Stimulated activated CD8-positive, alpha-beta memory T cell treated with anti-CD3 and anti-CD28 coated beads, Interleukin-12 subunit alpha, Interleukin-12 subunit beta, amount 100 ng/mL, for 24 hours (primary cell): ENCODE results near the gene POLR2E.

Experiments
- DNase-seq: peaks from one replicate; pipeline ENCODE4 v3.0.0-alpha.2; 2020; ENCODE audit errors: extremely low read depth

POLR2E gene

GRCh38 chr19:1047696-1048147 lies 47.5 kb downstream of the POLR2E start:
- DNase-seq = no peak

DNA sequence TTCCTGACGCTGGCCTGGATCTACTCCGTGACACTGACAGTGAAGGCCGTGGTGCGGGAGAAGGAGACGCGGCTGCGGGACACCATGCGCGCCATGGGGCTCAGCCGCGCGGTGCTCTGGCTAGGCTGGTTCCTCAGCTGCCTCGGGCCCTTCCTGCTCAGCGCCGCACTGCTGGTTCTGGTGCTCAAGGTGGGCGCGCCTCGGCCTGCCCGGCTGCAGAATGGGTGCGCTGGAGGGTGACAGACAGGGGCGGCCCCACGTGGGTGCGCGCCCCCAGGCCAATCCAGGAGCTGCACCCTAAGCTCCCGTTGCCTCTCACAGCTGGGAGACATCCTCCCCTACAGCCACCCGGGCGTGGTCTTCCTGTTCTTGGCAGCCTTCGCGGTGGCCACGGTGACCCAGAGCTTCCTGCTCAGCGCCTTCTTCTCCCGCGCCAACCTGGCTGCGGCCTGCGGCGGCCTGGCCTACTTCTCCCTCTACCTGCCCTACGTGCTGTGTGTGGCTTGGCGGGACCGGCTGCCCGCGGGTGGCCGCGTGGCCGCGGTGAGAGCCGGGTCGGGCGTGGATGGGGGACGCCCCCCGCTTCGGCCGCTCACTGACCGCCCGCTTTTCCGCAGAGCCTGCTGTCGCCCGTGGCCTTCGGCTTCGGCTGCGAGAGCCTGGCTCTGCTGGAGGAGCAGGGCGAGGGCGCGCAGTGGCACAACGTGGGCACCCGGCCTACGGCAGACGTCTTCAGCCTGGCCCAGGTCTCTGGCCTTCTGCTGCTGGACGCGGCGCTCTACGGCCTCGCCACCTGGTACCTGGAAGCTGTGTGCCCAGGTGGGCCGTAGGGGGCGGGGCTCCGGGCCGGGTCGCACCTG lies 48.1 kb downstream of the POLR2E start:
- DNase-seq = no peak

GRCh38 chr19:1046117-1046626 lies 49.0 kb downstream of the POLR2E start:
- no peak for DNase-seq

DNA sequence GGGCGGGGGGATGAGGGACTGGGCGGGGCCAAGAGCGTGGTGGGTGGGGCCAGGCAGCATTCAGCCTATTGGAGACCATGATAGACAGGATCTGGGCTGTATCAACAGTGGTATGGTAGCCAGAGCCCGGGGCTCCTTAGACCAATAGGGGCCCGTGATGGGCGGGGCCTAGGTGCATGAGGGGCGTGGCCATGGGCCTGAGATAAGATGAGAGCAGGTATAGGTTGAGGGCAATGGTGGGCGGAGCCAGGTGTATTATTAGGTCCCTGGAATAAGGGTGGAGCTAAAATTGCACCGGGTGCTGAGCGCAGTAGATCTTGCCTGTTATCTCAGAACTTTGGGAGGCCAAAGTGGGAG lies 50.0 kb downstream of the POLR2E start:
- DNase-seq = no peak

- DNase-seq = no peak
These were observed 52.3 kb downstream of the POLR2E start for GRCh38 chr19:1042689-1043511.

- DNase-seq = no peak
These were observed 53.1 kb downstream of the POLR2E start for GRCh38 chr19:1041835-1042685.

DNA sequence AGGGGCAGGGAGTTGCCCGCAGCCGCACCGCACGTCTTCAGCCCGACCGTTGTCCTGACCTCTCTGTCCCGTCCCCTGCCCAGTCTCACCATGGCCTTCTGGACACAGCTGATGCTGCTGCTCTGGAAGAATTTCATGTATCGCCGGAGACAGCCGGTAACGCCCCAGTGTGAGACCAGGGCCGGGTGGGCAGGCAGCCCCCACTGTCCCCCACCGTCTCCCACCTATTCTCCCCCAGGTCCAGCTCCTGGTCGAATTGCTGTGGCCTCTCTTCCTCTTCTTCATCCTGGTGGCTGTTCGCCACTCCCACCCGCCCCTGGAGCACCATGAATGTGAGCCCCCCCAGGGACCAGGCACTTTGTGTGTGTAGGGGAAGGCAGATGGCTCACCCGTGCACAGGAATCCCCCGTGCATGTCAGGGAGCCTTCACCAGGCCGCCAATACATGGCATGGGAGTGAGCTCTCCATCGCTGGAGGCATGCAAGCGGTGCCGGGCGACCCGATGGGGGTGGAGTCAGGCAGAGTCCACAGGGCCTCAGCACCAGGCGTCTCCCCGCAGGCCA lies 53.8 kb downstream of the POLR2E start:
- no peak for DNase-seq

DNA sequence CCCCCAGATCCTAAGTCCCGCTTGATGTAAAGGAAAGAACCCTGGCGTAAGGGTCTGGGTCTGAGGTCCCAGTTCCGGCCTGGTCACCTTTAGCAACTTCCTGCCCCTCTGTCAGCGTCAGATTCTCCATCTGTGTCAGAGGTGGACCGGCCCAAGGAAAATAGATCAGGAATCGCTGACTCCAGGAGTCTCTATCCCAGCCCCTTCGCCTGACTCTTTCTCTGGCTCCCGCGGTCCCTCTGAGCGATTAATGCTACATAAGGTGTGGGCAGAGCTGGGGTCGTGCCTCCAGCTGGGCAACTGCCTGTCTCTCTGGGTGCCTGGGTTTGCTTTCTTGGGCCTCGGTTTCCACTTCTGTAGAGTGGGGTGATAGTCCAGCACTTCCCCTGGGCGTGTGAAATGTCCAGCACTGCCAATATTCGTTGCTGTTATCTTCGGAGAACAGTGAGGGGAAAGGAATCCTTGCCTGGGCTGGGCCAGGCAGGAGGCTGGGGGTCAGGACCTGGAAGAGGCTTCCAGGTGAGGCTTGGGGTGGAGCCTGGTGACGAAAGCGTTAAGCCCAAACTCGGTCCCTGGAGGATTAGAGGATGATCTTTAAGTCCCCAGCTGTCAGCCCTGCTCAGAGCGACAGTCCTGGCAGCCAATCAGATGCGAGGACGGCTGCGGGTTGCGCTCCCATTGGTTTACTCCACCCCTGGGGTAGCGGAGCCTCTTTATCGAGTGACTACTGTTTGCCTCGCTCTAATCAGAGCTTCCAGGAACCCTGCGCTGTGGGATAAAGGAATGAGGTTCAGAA lies 54.5 kb downstream of the POLR2E start:
- peak; percentile 71 for DNase-seq

GRCh38 chr19:1039646-1040475 lies 55.3 kb downstream of the POLR2E start, which contains the start of gene ABCA7:
TSS of gene ABCA7 (plus strand) at chr19:1040107. CDS start at chr19:1041362, 1,255 bp downstream.
- peak; percentile 99 for DNase-seq

DNA sequence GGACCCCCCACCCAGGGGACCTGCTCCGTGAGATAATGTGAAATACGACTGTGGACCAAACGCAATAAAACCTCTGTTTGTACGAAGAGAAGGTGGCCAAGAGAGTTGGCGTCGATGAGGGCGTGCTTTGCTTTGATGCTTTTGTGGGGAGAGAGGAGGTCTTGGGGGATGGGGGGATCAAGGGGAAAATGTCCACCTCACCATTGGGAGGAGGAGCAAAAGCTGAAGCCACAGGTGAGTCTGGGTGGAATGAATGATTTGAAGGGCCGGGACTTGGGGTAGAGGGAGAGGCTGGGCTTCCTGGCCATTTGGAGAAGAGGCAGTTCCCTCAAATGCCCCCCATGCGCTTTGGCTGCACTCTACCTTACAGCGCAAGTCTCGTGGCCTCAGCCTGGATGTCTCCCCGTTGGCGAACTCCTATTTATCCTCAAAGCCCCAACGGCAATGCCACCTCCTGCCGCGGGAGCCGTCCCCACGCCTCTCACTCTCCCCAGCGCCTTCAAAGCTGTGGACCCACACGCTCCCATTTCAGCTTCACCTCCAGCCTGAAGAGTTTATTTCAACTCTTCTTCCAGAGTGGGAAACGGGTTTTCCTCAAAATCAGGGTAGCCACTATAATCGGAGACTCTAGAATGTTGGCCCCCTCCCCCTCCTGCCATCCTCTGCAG lies 56.1 kb downstream of the POLR2E start:
- DNase-seq = no peak

DNA sequence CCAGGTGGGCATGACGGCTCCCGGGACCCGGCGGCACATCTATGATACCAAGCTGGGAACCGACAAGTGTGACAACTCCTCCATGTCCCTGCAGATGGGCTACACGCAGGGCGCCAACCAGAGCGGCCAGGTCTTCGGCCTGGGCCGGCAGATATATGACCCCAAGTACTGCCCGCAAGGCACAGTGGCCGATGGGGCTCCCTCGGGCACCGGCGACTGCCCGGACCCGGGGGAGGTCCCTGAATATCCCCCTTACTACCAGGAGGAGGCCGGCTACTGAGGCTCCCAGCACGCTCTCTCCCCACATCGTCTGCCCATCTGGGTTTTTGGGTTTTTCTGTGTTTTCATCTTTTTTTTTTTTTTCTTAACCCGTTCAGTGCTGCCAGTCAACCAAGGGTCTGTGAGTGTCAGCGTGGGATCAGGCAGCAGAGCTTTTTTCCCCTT lies 57.5 kb downstream of the POLR2E start:
- no peak for DNase-seq
